Ectodermal cell (in vitro differentiated cells): ENCODE data around the gene YAE1. TPM values are rescaled to one million over a fixed set of nuclear protein-coding genes. Genes with fewer than 3 reads are reported as not detected.

ENCODE experiments used
- H3K27ac ChIP-seq: 2 replicates; pipeline ENCODE4 v1.7.0; 2013; ENCODE audit warnings: mild to moderate bottlenecking, low read depth, low read length; ENCODE audit not compliant: insufficient read depth, poor library complexity, severe bottlenecking
- H3K27me3 ChIP-seq: 2 replicates; pipeline ENCODE4 v1.7.0; 2013; ENCODE audit warnings: mild to moderate bottlenecking, low read length; ENCODE audit not compliant: insufficient read depth, control insufficient read depth, poor library complexity, severe bottlenecking
- H3K36me3 ChIP-seq: one replicate; pipeline ENCODE4 v1.7.0; 2013; ENCODE audit warnings: low read length; ENCODE audit not compliant: control insufficient read depth, insufficient read depth
- H3K4me1 ChIP-seq: one replicate; pipeline ENCODE4 v1.7.0; 2013; ENCODE audit warnings: low read length; ENCODE audit not compliant: control insufficient read depth, insufficient read depth
- H3K4me3 ChIP-seq: 2 replicates; pipeline ENCODE4 v1.7.0; 2013; ENCODE audit warnings: low read depth, low read length, control low read depth; ENCODE audit not compliant: insufficient read depth
- H3K9me3 ChIP-seq: 2 replicates; pipeline ENCODE4 v1.7.0; 2013; ENCODE audit warnings: mild to moderate bottlenecking, low read length, moderate library complexity; ENCODE audit not compliant: control insufficient read depth
- WGBS, 2 experiments: methylation state at CpG; one replicate each; pipeline ENCODE4 v1.1.7; 2013; ENCODE audit warnings: missing lambda C conversion rate in 2 of 2; 5-methylcytosine and 5-hydroxymethylcytosine counted together
- polyA plus RNA-seq, 4 experiments: library from polyadenylated mRNA; stranded (reverse); fragments of 50-300 nt; gene quantifications; one replicate each; pipeline ENCODE4 v1.2.3, GENCODE V29; 2013

The YAE1 gene, protein sequence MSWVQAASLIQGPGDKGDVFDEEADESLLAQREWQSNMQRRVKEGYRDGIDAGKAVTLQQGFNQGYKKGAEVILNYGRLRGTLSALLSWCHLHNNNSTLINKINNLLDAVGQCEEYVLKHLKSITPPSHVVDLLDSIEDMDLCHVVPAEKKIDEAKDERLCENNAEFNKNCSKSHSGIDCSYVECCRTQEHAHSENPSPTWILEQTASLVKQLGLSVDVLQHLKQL
- 38.0 TPM for polyA plus RNA-seq (2013, experiment 1 of 4)
- 52.9 TPM for polyA plus RNA-seq (2013, experiment 2 of 4)
- 45.4 TPM for polyA plus RNA-seq (2013, experiment 3 of 4)
- 48.9 TPM for polyA plus RNA-seq (2013, experiment 4 of 4)

GRCh38 chr7:39566023-39566921 lies at the start of gene YAE1:
Gene YAE1, plus strand, starts transcription at chr7:39566404. Its CDS starts 15 bp downstream, at chr7:39566419.
- H3K27ac ChIP-seq = peak within 1 kb of the TSS; percentile 75
- H3K9me3 ChIP-seq = no peaks in the 10 kb centered on the region
- H3K4me1 ChIP-seq = peaks cover 3% of the 10 kb centered on the region
- H3K4me3 ChIP-seq = peak within 1 kb of the TSS; percentile 78
- 0 to 1% methylated on average over 64 of the region's 64 CpGs for WGBS, 2 experiments
- no peaks in the 10 kb centered on the region for H3K27me3 ChIP-seq
- H3K36me3 ChIP-seq = peaks cover 11% of the 10 kb centered on the region

DNA sequence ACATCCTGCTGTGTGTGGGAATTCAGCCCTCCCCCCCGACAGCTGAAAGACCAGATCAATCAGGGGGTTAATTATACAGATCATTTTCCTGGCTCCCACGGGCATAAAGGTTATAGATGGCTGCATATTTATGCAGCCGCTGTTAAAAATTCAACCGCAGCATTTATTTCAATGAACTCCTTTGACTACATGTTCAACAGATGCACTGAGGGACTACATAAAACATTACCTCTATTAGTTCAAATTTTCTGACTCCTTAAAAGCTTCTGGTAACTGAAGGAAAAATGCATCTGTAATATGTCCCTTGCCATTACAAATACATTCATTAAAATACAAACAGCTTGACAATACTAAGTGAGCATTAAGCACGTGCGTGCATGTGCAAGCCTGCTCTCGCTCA lies 49.7 kb upstream of the YAE1 start:
- no peaks in the 10 kb centered on the region for H3K27me3 ChIP-seq
- WGBS, 2 experiments = 91 to 96% methylated on average over 7 of the region's 7 CpGs
- no peak overlapping the region for H3K4me3 ChIP-seq
- no peak overlapping the region for H3K27ac ChIP-seq
- no peaks in the 10 kb centered on the region for H3K9me3 ChIP-seq
- no peaks in the 10 kb centered on the region for H3K4me1 ChIP-seq
- no peaks in the 10 kb centered on the region for H3K36me3 ChIP-seq

DNA sequence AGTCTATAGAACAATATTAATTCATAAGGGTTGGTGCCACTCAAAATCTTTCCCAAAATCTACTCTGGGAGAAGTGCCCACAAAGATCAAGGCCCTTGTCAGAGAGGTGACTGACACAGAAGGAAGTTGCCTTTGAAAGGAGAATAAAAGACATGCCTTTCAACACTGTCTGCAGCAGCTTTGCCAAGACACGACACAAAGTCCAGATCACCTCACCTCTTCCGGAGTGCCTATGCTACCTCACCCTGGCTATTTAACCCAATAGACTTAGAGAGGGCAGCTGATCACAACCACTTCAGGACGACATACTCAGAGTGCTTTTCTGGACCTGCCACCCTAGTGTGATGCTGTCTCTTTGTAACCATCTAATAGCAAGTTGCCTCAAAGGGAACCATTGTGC lies 49.0 kb upstream of the YAE1 start:
- Histone ChIP-seq H3K4me1 (no peaks in the 10 kb centered on the region), H3K27me3 (no peaks in the 10 kb centered on the region), H3K4me3 (no peak overlapping the region), H3K27ac (no peak overlapping the region), H3K9me3 (no peaks in the 10 kb centered on the region), H3K36me3 (no peaks in the 10 kb centered on the region)
- WGBS, 2 experiments = 84 to 88% methylated on average over 3 of the region's 3 CpGs

- Histone ChIP-seq H3K4me3 (no peak overlapping the region), H3K36me3 (no peaks in the 10 kb centered on the region), H3K27ac (no peak overlapping the region), H3K27me3 (no peaks in the 10 kb centered on the region), H3K9me3 (no peaks in the 10 kb centered on the region), H3K4me1 (peaks cover 12% of the 10 kb centered on the region)
- whole genome bisulfite sequencing, 2 experiments = 90 to 100% methylated on average over 1 of the region's 1 CpG
Observed at GRCh38 chr7:39525926-39526325, 40.3 kb upstream of the YAE1 start.

DNA sequence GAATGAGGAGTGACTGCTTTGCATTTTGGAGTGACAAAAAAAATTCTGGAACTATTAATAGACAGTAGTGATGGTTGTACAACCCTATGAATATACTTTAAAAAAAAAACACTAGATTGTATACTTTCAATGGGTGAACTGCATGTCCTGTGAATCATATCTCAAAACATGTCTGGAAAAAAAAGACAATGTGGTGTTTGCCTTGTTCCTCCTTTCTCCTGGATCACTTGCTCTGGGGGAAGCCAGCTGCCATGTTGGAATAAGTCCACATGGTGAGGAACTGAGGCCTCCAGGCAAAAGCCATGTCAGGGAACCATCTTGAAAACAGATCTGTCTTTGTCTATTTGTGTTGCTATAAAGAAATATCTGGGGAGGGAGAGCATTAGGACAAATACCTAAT lies 39.5 kb upstream of the YAE1 start:
- no peaks in the 10 kb centered on the region for H3K27me3 ChIP-seq
- H3K9me3 ChIP-seq = no peaks in the 10 kb centered on the region
- no peaks in the 10 kb centered on the region for H3K36me3 ChIP-seq
- no peak overlapping the region for H3K4me3 ChIP-seq
- H3K4me1 ChIP-seq = peaks cover 15% of the 10 kb centered on the region
- H3K27ac ChIP-seq = no peak overlapping the region

GRCh38 chr7:39527296-39527695 lies 38.9 kb upstream of the YAE1 start:
- Histone ChIP-seq H3K9me3 (no peaks in the 10 kb centered on the region), H3K4me3 (no peak overlapping the region), H3K27me3 (no peaks in the 10 kb centered on the region), H3K27ac (no peak overlapping the region), H3K36me3 (no peaks in the 10 kb centered on the region), H3K4me1 (peaks cover 15% of the 10 kb centered on the region)
- 86 to 93% methylated on average over 2 of the region's 2 CpGs for WGBS, 2 experiments

DNA sequence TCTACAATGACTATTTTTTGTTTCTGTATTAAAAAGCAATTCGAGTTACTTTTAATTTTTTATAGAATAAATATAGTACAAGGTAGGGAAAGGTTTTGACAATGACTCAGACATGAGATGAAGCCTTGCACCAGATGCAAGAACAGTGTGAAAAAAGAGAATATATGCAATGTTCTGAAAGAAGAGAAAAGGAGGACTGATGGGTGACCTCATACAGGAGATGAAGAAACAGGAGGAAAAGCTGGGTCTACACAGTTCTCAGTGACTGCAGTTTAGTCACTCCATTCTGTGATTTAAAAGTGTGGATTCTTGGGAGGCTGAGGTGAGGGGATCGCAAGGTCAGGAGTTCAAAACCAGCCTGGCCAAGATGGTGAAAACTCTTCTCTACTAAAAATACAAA lies 38.3 kb upstream of the YAE1 start:
- H3K4me1 ChIP-seq = peaks cover 15% of the 10 kb centered on the region

DNA sequence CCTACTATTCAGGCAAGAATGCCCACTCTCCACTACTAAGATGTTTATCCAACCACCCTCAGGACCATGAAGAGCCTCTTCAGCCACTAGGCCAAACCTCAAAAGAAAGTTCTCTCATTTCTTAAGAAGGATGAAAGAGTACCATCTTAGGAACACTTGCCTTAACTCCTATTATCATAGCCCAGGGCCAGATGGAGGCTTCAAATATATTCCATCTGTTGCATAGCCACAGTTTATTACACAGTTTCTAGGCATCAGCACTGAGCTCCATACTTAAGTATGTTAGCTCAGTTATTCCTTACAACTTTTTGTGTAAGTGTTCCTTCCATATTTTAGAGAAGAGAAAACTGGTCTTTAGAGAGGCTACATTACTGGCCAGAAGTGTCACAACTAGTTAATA lies 37.4 kb upstream of the YAE1 start:
- no peak overlapping the region for H3K4me3 ChIP-seq

More for the DNA sequence above, 38.3 kb upstream of the YAE1 start:
- Histone ChIP-seq H3K27me3 (no peaks in the 10 kb centered on the region), H3K4me3 (no peak overlapping the region), H3K9me3 (no peaks in the 10 kb centered on the region), H3K27ac (no peak overlapping the region), H3K36me3 (no peaks in the 10 kb centered on the region)
- 94 to 100% methylated on average over 1 of the region's 2 CpGs for WGBS, 2 experiments

DNA sequence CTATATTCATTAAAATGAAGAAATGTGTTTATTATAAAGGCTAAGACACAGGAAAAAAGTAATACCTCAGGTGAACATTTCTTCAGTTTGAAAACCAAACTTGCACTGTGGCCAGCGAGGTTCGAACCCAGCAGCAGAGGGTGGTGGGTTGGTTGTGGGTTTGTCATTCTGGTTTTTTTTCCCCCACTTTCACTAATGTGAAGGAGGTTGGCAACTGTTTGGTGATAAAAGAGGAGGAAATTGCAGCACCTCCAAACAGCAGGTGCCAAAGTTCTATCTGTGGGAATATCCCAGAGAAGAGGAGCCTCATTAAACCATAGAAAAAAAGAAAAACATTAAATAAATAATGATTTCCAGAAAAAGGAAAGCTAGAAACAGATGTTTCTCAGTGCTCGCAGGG lies 36.6 kb upstream of the YAE1 start:
- H3K4me3 ChIP-seq = no peak overlapping the region
- H3K27me3 ChIP-seq = no peaks in the 10 kb centered on the region
- H3K9me3 ChIP-seq = no peaks in the 10 kb centered on the region
- 94 to 100% methylated on average over 3 of the region's 3 CpGs for WGBS, 2 experiments
- no peaks in the 10 kb centered on the region for H3K36me3 ChIP-seq
- H3K27ac ChIP-seq = no peak overlapping the region
- H3K4me1 ChIP-seq = peaks cover 15% of the 10 kb centered on the region

More for the DNA sequence above, 37.4 kb upstream of the YAE1 start:
- peaks cover 15% of the 10 kb centered on the region for H3K4me1 ChIP-seq
- no peak overlapping the region for H3K27ac ChIP-seq
- H3K9me3 ChIP-seq = no peaks in the 10 kb centered on the region
- no peaks in the 10 kb centered on the region for H3K27me3 ChIP-seq
- H3K36me3 ChIP-seq = no peaks in the 10 kb centered on the region

DNA sequence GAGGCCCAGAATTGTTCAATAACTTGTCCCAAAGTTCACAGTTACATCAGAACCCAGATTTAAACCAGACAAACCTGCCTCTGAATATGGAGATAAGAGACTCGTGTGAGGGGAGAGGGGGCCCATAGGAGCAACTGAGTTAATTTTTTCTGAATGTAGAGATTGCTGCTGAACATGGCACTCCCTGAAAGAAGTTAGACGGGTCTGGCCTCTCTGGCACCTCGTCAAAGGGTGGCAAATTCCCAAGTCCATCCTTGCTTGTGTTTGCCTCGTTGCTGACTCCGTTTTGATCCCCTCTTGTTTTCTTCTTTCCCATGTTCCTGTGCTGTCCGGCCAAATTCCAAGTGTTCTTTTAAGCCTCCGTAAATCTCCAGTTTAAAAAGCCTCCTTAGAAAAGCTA lies 35.2 kb upstream of the YAE1 start:
- Histone ChIP-seq H3K4me1 (peaks cover 15% of the 10 kb centered on the region), H3K9me3 (no peaks in the 10 kb centered on the region), H3K27me3 (no peaks in the 10 kb centered on the region), H3K27ac (no peak overlapping the region), H3K36me3 (no peaks in the 10 kb centered on the region), H3K4me3 (no peak overlapping the region)
- 74 to 75% methylated on average over 7 of the region's 7 CpGs for WGBS, 2 experiments
